ENCODE data around the gene AASS. TPM values are rescaled to one million over a fixed set of nuclear protein-coding genes. Genes with fewer than 3 reads are reported as not detected.

Gene AASS
- total RNA-seq, 1 donor: 26.4 TPM

DNA sequence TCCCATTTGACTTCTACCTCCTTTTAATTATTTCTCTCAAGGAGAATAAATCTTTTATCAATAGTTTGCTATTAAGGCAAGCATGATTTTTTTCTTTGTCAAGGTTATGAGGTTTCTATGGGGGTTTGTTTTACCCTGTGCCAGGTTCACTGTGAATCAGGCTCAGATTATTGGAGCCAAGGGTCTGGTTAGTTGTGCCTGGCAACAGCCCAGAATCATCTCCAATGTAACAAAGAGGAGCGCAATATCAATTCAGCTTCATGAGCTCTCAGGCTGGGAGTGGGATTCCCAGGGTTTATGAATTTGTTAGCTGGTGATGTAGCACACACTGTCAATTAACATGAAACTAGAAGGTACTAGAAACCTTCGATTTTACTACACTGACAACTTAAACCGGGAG, 73.2 kb downstream of the AASS start:
- no peak overlapping the region for H2AFZ ChIP-seq (ENCODE audit: low read length)
- H4K20me1 ChIP-seq (ENCODE audit: insufficient read depth, low read length): no peaks in the 10 kb centered on the region
- H3K27ac ChIP-seq (ENCODE audit: low read depth, low read length): no peak overlapping the region
- H3K27me3 ChIP-seq (ENCODE audit: insufficient read depth, low read length): no peaks in the 10 kb centered on the region
- no peaks in the 10 kb centered on the region for H3K9me3 ChIP-seq (ENCODE audit: low read depth, low read length)
- H3K36me3 ChIP-seq (ENCODE audit: insufficient read depth, low read length): no peaks in the 10 kb centered on the region
- DNase-seq (ENCODE audit: insufficient read length, low spot score, missing footprints): no peak
- TF ChIP-seq CTCF (IDR thresholded peaks at IDR 0.05; ENCODE audit: extremely low read depth, low read depth, low read length): no peak
- H3K4me1 ChIP-seq (ENCODE audit: insufficient read depth, low read length): no peaks in the 10 kb centered on the region
- no peak overlapping the region for H3K4me2 ChIP-seq (ENCODE audit: insufficient read depth, low read length)
- H3K4me3 ChIP-seq (ENCODE audit: insufficient read depth, low read length): no peak overlapping the region
- H3K79me2 ChIP-seq (ENCODE audit: insufficient read depth, low read length): no peaks in the 10 kb centered on the region

- no peaks in the 10 kb centered on the region for H3K4me1 ChIP-seq (ENCODE audit: insufficient read depth, low read length)
- no peaks in the 10 kb centered on the region for H3K36me3 ChIP-seq (ENCODE audit: insufficient read depth, low read length)
- no peak overlapping the region for H3K27ac ChIP-seq (ENCODE audit: low read depth, low read length)
- no peaks in the 10 kb centered on the region for H3K27me3 ChIP-seq (ENCODE audit: insufficient read depth, low read length)
- H3K9me3 ChIP-seq (ENCODE audit: low read depth, low read length): no peaks in the 10 kb centered on the region
- no peaks in the 10 kb centered on the region for H4K20me1 ChIP-seq (ENCODE audit: insufficient read depth, low read length)
- no peak overlapping the region for H3K4me3 ChIP-seq (ENCODE audit: insufficient read depth, low read length)
- no peak for TF ChIP-seq CTCF (IDR thresholded peaks at IDR 0.05; ENCODE audit: extremely low read depth, low read depth, low read length)
- DNase-seq (ENCODE audit: insufficient read length, low spot score, missing footprints): no peak
- no peaks in the 10 kb centered on the region for H3K79me2 ChIP-seq (ENCODE audit: insufficient read depth, low read length)
- no peak overlapping the region for H3K4me2 ChIP-seq (ENCODE audit: insufficient read depth, low read length)
- H2AFZ ChIP-seq (ENCODE audit: low read length): no peak overlapping the region
Measured at GRCh38 chr7:122070062-122070461, 74.0 kb downstream of the AASS start.

DNA sequence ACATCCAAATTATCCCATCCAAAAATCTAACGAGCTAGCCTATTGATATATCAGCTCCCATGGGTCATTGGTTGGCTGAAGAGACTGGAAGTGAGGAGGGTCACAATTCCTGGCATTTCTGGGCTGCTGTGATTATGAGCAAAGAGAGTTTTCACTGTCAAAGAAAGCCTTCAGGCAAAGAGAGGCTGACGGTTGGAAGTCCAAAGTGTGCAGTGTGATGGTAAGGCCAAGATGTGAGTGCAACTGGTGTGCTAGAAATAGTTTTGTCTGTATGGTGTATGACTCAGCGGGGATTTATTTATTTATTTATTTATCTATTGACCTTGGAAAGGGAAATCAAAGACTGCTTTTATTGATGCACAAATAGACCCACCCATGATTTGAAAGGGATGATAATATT, 75.0 kb downstream of the AASS start:
- TF ChIP-seq CTCF (IDR thresholded peaks at IDR 0.05; ENCODE audit: extremely low read depth, low read depth, low read length): no peak
- H3K27me3 ChIP-seq (ENCODE audit: insufficient read depth, low read length): no peaks in the 10 kb centered on the region

GRCh38 chr7:122068046-122068445, 76.0 kb downstream of the AASS start:
- H3K4me2 ChIP-seq (ENCODE audit: insufficient read depth, low read length): no peak overlapping the region
- no peak for TF ChIP-seq CTCF (IDR thresholded peaks at IDR 0.05; ENCODE audit: extremely low read depth, low read depth, low read length)
- H3K4me1 ChIP-seq (ENCODE audit: insufficient read depth, low read length): no peaks in the 10 kb centered on the region
- H3K27ac ChIP-seq (ENCODE audit: low read depth, low read length): no peak overlapping the region
- DNase-seq (ENCODE audit: insufficient read length, low spot score, missing footprints): no peak
- no peaks in the 10 kb centered on the region for H3K79me2 ChIP-seq (ENCODE audit: insufficient read depth, low read length)
- H3K36me3 ChIP-seq (ENCODE audit: insufficient read depth, low read length): no peaks in the 10 kb centered on the region
- no peaks in the 10 kb centered on the region for H4K20me1 ChIP-seq (ENCODE audit: insufficient read depth, low read length)
- no peak overlapping the region for H3K4me3 ChIP-seq (ENCODE audit: insufficient read depth, low read length)
- H2AFZ ChIP-seq (ENCODE audit: low read length): no peak overlapping the region
- H3K27me3 ChIP-seq (ENCODE audit: insufficient read depth, low read length): no peaks in the 10 kb centered on the region
- H3K9me3 ChIP-seq (ENCODE audit: low read depth, low read length): no peaks in the 10 kb centered on the region

More for the DNA sequence above, 75.0 kb downstream of the AASS start:
- Histone ChIP-seq H3K36me3 (ENCODE audit: insufficient read depth, low read length) (no peaks in the 10 kb centered on the region), H3K79me2 (ENCODE audit: insufficient read depth, low read length) (no peaks in the 10 kb centered on the region), H3K4me3 (ENCODE audit: insufficient read depth, low read length) (no peak overlapping the region), H4K20me1 (ENCODE audit: insufficient read depth, low read length) (no peaks in the 10 kb centered on the region), H3K9me3 (ENCODE audit: low read depth, low read length) (no peaks in the 10 kb centered on the region), H3K27ac (ENCODE audit: low read depth, low read length) (no peak overlapping the region), H3K4me1 (ENCODE audit: insufficient read depth, low read length) (no peaks in the 10 kb centered on the region), H2AFZ (ENCODE audit: low read length) (no peak overlapping the region), H3K4me2 (ENCODE audit: insufficient read depth, low read length) (no peak overlapping the region)
- DNase-seq (ENCODE audit: insufficient read length, low spot score, missing footprints): no peak

Measured in osteoblast (primary cell).